Measurements from ENCODE around the gene AOPEP. TPM values are rescaled to one million over a fixed set of nuclear protein-coding genes. Genes with fewer than 3 reads are reported as not detected.

AOPEP gene
- total and polyA plus RNA-seq, 2 of the 13 experiments (the other 11 are each of a cell fraction or from before 2014, with no cell fraction given): 22.2 to 41.6 TPM

- FAIRE-seq (no peak), DNase-seq (ENCODE audit: low spot score) (no peak), ATAC-seq (no peak)
- H3K27me3 ChIP-seq (ENCODE audit: control insufficient read depth in 1 of 2, insufficient read depth in 2 of 2, low read length in 2 of 2): no peaks in the 10 kb centered on the region
- H2AFZ ChIP-seq (ENCODE audit: low read length): no peak overlapping the region
- intact Hi-C loops (cut with micrococcal nuclease; ENCODE audit: unreplicated experiment): no loop called here
- H3K79me2 ChIP-seq (ENCODE audit: insufficient read depth, low read length): no peaks in the 10 kb centered on the region
- 0 out of 2 replicates have a peak, but pooled peaks cover 3% of the 10 kb centered on the region for H4K20me1 ChIP-seq (ENCODE audit: insufficient read depth, low read length)
- no TSS peak for BruUV-seq (replicated peaks)
- H3K4me2 ChIP-seq (ENCODE audit: low read depth, low read length): no peak overlapping the region
- in situ Hi-C loops (cut with HindIII; ENCODE audit: extremely low pct_ligation_motif_present, low pct_unique_long_range_greater_than_20kb): no loop called here
- peaks cover 3 to 9% of the 10 kb centered on the region in 2 experiments; a peak in 3 of 5 replicates for H3K36me3 ChIP-seq (replicated peaks in 1 of 2; ENCODE audit: control insufficient read depth in 1 of 2, insufficient read depth in 2 of 2, low read length in 2 of 2)
- 93% methylated on average over 22 of the region's 22 CpGs for WGBS (ENCODE audit: low lambda C conversion rate)
- no peaks in the 10 kb centered on the region for H3K9me3 ChIP-seq (ENCODE audit: low read length)
- CTCF ChIA-PET (ENCODE audit: low intra/inter-chr PET ratio, low total read pairs): no interaction called here
- H3K4me3 ChIP-seq (replicated peaks in 1 of 3; ENCODE audit: insufficient read depth in 1 of 3, low read depth in 2 of 3, low read length in 3 of 3): no peak overlapping the region
- peaks cover 12% of the 10 kb centered on the region for H3K4me1 ChIP-seq (ENCODE audit: insufficient read depth, low read length)
- H3K27ac ChIP-seq (ENCODE audit: extremely low read length, insufficient read depth, low read length): no peak overlapping the region
- POLR2A ChIA-PET: no interaction called here
- H3K9ac ChIP-seq (ENCODE audit: insufficient read depth, low read depth, low read length): no peak overlapping the region
- TF ChIP-seq AHR (CRISPR knock-in tag; IDR thresholded peaks at IDR 0.05): no peak
- no peak for TF ChIP-seq ZNF777 (CRISPR knock-in tag; IDR thresholded peaks at IDR 0.05)
- no peak for TF ChIP-seq RERE (CRISPR knock-in tag; IDR thresholded peaks at IDR 0.05; ENCODE audit: low read depth)
- no peak for TF ChIP-seq SP140L (CRISPR knock-in tag; IDR thresholded peaks at IDR 0.05; ENCODE audit: borderline replicate concordance)
- no peak for TF ChIP-seq NR0B2 (CRISPR knock-in tag; IDR thresholded peaks at IDR 0.05)
- TF ChIP-seq RNF219 (CRISPR knock-in tag; IDR thresholded peaks at IDR 0.05): no peak
- no peak for TF ChIP-seq DR1 (CRISPR knock-in tag; IDR thresholded peaks at IDR 0.05)
- TF ChIP-seq ZNF34 (CRISPR knock-in tag; IDR thresholded peaks at IDR 0.05; ENCODE audit: borderline replicate concordance): no peak
- TF ChIP-seq ZNF256 (CRISPR knock-in tag; conservative IDR thresholded peaks at IDR 0.05): no peak
- TF ChIP-seq ZNF776 (CRISPR knock-in tag; IDR thresholded peaks at IDR 0.05): no peak
- no peak for TF ChIP-seq DZIP1 (CRISPR knock-in tag; IDR thresholded peaks at IDR 0.05)
- TF ChIP-seq NFRKB (IDR thresholded peaks at IDR 0.05): no peak
- no peak for TF ChIP-seq FOXA1 (IDR thresholded peaks at IDR 0.05)
- TF ChIP-seq FOXA1 (CRISPR knock-in tag; IDR thresholded peaks at IDR 0.05): no peak
- TF ChIP-seq ZNF850 (CRISPR knock-in tag; conservative IDR thresholded peaks at IDR 0.05): no peak
Observed at GRCh38 chr9:95095641-95096355, 369.3 kb downstream of the AOPEP start.
